ENCODE data around the gene ANK3. TPM values are rescaled to one million over a fixed set of nuclear protein-coding genes. Genes with fewer than 3 reads are reported as not detected.

Gene ANK3
- total RNA-seq, 4 donors from 2014 or later = 118 to 161 (median 151) TPM

- no peaks in the 10 kb centered on the region for H3K27me3 ChIP-seq
- no peak overlapping the region for H3K27ac ChIP-seq
- no peak for DNase-seq
- H3K36me3 ChIP-seq = peaks cover 0 to 4% (median 0%) of the 10 kb centered on the region in 3 donors
- no peaks in the 10 kb centered on the region for H3K4me1 ChIP-seq
- no peak overlapping the region for H3K4me3 ChIP-seq
- no peaks in the 10 kb centered on the region for H3K9me3 ChIP-seq
- TF ChIP-seq CTCF (IDR thresholded peaks at IDR 0.05) (no peak), POLR2A (IDR thresholded peaks at IDR 0.05) (no peak)
Measured at GRCh38 chr10:60257767-60258428, 131.8 kb downstream of the ANK3 start.

DNA sequence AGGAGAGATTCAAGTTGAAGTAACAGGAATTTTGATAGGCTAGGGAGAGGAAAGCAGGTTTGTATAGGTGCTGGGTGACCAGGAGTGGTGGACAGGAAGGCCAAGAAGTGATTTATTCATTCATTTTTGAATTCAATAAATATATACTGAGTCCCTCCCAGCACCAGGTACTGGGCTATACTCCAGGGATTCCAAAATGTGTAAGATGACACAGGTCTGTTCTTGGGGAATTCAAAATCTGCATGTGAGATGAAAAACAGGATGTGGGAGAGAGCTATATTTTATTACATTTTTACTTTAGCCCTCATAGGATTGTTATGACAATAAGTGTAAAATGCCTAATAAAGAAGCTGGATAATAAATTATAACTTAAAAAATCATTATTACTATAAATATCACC lies 134.9 kb downstream of the ANK3 start:
- no peaks in the 10 kb centered on the region for H3K4me1 ChIP-seq
- H3K36me3 ChIP-seq = no peaks in the 10 kb centered on the region
- DNase-seq = no peak
- no peak for TF ChIP-seq POLR2A (IDR thresholded peaks at IDR 0.05)
- no peak for TF ChIP-seq CTCF (IDR thresholded peaks at IDR 0.05)
- no peaks in the 10 kb centered on the region for H3K9me3 ChIP-seq
- H3K4me3 ChIP-seq = no peak overlapping the region
- H3K27me3 ChIP-seq = no peaks in the 10 kb centered on the region
- H3K27ac ChIP-seq = no peak overlapping the region

DNA sequence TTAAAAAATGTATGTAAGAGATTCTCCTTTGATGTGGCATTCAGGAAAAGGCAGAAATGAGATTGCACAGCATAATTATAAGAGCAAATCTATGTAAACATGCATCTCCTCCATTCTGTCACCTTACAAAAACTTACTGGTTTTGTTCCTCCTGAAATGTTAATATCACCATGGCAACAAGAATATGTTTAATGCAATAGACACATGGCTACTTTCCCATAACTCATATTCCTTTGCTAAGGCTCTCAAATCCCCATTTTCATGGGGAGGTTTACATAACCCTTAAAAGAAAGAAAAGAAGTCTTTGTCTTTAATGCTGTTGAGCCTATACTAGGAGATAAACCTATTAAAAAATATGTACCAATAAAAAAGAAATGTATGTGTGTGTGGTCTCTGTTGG lies 136.2 kb downstream of the ANK3 start:
- no peaks in the 10 kb centered on the region for H3K36me3 ChIP-seq
- no peaks in the 10 kb centered on the region for H3K4me1 ChIP-seq
- no peak for DNase-seq
- TF ChIP-seq POLR2A (IDR thresholded peaks at IDR 0.05) (no peak), CTCF (IDR thresholded peaks at IDR 0.05) (no peak)
- H3K27ac ChIP-seq = no peak overlapping the region
- no peaks in the 10 kb centered on the region for H3K27me3 ChIP-seq
- H3K9me3 ChIP-seq = no peaks in the 10 kb centered on the region
- no peak overlapping the region for H3K4me3 ChIP-seq

GRCh38 chr10:60252688-60253087 lies 137.0 kb downstream of the ANK3 start:
- Histone ChIP-seq H3K4me3 (no peak overlapping the region), H3K27ac (no peak overlapping the region), H3K36me3 (no peaks in the 10 kb centered on the region), H3K9me3 (no peaks in the 10 kb centered on the region), H3K4me1 (no peaks in the 10 kb centered on the region), H3K27me3 (no peaks in the 10 kb centered on the region)
- no peak for DNase-seq
- TF ChIP-seq POLR2A (IDR thresholded peaks at IDR 0.05) (no peak), CTCF (IDR thresholded peaks at IDR 0.05) (no peak)

DNA sequence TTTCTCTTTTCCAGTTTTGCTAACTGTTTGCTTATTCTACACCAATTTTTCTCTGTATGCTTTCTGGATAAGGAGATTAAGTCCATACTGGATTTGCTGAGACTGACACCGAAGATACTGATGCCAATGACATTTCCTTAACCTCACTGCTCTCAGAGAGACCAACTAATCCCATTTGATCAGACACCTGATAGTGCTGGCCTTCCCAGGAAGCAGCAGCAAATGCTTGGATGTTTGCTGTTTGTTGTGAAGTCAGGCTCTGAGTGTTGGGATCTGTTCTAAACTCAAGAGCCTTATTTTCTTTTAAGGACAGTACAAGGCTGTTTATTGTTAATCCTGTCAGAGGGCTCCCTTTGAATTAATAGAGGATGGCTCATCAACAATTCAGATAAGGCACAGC lies 143.3 kb downstream of the ANK3 start:
- H3K4me1 ChIP-seq = no peaks in the 10 kb centered on the region
- no peaks in the 10 kb centered on the region for H3K9me3 ChIP-seq
- no peak for DNase-seq
- H3K4me3 ChIP-seq = no peak overlapping the region
- no peaks in the 10 kb centered on the region for H3K36me3 ChIP-seq
- TF ChIP-seq CTCF (IDR thresholded peaks at IDR 0.05) (no peak), POLR2A (IDR thresholded peaks at IDR 0.05) (no peak)
- H3K27ac ChIP-seq = no peak overlapping the region
- no peaks in the 10 kb centered on the region for H3K27me3 ChIP-seq

GRCh38 chr10:60239228-60239627 lies 150.4 kb downstream of the ANK3 start:
- DNase-seq = no peak
- Histone ChIP-seq H3K27me3 (no peaks in the 10 kb centered on the region), H3K9me3 (no peaks in the 10 kb centered on the region), H3K4me3 (no peak overlapping the region), H3K27ac (no peak overlapping the region), H3K4me1 (no peaks in the 10 kb centered on the region), H3K36me3 (no peaks in the 10 kb centered on the region)
- TF ChIP-seq CTCF (IDR thresholded peaks at IDR 0.05) = no peak
- no peak for TF ChIP-seq POLR2A (IDR thresholded peaks at IDR 0.05)
